ENCODE data around the gene CDC42EP3. TPM values are rescaled to one million over a fixed set of nuclear protein-coding genes. Genes with fewer than 3 reads are reported as not detected.

The CDC42EP3 gene
- total RNA-seq, 1 donor from 2014 or later: 18.0 TPM

DNA sequence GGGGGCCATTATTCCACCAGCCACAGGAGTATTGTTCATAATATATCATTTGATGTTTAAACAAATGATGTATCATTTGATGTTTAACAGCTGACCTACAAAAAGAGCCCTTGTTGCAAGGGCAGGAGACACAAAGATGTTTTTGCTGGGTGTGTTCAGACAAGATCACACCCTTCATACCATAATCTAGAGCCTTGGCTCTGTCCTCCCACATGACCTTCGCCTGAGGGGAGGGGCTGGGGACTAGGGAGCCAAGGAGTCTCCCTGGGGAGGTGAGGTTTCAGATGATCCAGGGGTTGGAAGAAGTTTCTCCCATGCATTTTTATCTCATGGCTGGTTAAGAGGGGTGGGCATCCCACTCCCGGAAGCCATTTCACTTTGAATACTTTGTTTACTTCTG lies 33.5 kb downstream of the CDC42EP3 start:
- intact Hi-C loops (cut with micrococcal nuclease): no loop called here

DNA sequence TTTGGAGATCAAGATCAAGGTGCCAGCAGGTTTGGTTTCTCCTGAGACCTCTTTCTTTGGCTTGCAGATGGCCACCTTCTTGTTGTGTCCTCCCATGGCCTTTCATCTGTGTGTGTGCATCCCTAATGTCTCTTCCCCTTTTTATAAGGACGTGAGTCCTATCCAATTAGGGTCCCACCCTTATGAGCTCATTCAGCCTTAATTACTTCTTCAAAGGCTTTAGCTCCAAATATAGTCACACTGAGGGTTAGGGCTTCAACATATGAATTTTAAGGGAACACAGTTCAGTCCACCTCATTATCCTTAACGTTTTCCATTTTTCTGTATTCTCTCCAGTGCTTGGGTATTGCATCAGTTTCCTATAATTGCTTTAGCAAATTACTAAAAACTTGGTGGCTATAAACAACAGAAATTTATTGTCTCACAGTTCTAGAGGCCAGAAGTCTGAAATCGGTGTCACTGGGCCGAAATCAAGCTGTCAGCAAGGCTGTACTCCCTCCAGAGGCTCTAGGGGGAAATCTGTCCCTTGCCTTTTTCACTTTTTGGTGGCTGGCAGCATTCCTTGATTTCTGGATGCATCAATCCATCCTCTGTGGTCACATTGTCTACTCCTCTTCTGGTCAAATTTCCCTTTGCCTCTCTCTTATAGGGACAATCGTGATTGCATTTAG lies 34.1 kb downstream of the CDC42EP3 start:
- intact Hi-C loops (cut with micrococcal nuclease): no loop called here

GRCh38 chr2:37636381-37637066 lies 34.9 kb downstream of the CDC42EP3 start:
- intact Hi-C loops (cut with micrococcal nuclease): no loop called here

- intact Hi-C loops (cut with micrococcal nuclease): loop anchor here (1.0 kb wide), 2 partner anchors 37 to 49 kb away; no protein-coding TSS in a partner anchor
These were observed 35.7 kb downstream of the CDC42EP3 start for GRCh38 chr2:37635504-37636380.

GRCh38 chr2:37634914-37635503 lies 36.4 kb downstream of the CDC42EP3 start:
- intact Hi-C loops (cut with micrococcal nuclease): loop anchor here (1.0 kb wide), 2 partner anchors 37 to 49 kb away; no protein-coding TSS in a partner anchor

DNA sequence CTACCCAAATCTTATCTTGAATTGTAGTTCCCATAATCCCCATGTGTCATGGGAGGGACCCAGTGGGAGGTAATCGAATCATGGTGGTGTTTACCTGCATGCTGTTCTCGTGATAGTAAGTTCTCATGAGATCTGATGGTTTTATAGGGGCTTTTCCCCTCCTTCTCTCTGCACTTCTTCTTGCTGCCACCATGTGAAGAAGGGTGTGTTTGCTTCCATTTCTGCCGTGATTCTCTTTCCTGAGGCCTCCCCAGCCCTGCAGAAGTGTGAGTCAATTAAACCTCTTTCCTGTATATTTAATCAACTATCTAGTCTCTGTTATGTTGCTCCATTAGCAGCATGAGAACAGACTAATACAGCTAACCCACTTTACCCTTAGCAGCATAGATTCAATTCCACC lies 37.6 kb downstream of the CDC42EP3 start:
- intact Hi-C loops (cut with micrococcal nuclease): no loop called here

DNA sequence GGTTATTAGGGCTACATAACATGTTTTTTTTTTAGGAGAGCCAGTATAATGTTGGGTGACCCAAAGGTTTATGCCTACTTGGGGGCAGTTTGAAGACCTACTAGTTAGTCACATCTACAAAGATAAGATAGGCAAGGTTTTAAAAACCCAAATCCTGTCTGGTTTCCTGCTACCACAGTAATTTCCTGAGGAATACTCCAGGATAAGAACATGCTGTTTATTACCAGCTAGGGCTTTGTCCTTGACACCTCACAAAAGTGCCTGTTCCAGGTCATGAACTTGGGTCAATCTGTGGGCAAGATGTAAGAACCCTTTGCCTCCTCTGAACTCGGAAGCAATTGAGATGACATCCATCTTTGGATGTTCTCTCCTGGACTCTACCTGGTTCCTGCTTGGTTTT lies 38.2 kb downstream of the CDC42EP3 start:
- intact Hi-C loops (cut with micrococcal nuclease): no loop called here

- intact Hi-C loops (cut with micrococcal nuclease): no loop called here
These were observed 39.1 kb downstream of the CDC42EP3 start for GRCh38 chr2:37632310-37632709.

- intact Hi-C loops (cut with micrococcal nuclease): no loop called here
These were observed 39.7 kb downstream of the CDC42EP3 start for GRCh38 chr2:37631698-37632097.

DNA sequence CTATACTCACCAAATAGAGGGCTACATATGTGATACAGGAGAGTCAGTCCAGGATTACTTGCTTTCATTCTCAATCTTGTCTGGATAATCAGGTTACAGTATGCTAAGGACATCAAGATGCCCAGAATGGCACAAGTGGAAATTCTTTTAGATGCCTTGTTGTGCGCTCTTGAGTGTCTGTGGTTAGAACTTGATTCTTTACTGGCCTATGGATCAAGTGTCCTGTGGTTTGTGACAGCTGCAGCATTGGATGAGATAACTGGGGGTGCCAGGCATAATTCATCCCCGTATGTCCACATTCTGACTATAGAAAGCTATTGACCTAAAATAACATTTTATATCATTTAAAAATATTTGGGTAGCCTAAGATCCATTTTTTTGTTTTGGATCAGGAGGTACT lies 40.1 kb downstream of the CDC42EP3 start:
- intact Hi-C loops (cut with micrococcal nuclease): no loop called here

GRCh38 chr2:37630776-37631175 lies 40.7 kb downstream of the CDC42EP3 start:
- intact Hi-C loops (cut with micrococcal nuclease): no loop called here

DNA sequence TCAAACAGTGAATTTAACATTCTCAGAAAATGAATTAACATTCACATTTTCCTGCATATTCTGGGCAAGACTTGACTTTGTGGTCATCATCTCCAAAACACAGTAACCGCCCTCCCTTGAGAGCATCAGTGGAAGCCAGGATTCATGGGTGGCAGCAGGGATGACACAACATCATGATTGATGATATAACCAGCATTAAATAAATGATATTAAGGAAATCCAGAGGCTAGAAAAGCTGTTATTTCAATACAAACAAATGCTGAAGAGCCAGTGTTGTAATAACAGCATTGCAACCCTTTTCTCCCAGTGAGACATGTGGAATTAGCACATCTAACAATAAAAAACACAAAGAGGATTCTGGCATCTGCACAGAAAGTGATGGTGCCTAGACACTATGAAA lies 41.1 kb downstream of the CDC42EP3 start:
- intact Hi-C loops (cut with micrococcal nuclease): no loop called here

DNA sequence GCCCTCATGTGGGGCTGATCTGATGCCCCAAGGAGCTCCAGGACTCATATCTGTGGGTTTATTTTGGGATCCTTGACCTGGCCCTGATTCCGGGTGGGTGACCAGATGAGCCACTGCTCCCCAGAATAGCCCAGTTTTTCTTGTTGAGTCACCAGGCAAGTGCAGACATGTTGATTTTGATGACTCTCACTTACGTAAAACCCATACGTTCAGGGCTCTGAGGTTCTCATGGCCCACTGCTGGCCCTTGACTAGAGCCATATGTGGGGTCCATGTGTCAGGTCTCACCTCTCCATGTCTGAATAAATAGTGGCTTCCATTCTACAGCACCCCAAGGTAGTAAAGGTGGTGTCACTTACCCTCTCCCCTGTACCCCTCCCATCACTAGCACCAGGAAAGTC lies 41.9 kb downstream of the CDC42EP3 start:
- intact Hi-C loops (cut with micrococcal nuclease): no loop called here

DNA sequence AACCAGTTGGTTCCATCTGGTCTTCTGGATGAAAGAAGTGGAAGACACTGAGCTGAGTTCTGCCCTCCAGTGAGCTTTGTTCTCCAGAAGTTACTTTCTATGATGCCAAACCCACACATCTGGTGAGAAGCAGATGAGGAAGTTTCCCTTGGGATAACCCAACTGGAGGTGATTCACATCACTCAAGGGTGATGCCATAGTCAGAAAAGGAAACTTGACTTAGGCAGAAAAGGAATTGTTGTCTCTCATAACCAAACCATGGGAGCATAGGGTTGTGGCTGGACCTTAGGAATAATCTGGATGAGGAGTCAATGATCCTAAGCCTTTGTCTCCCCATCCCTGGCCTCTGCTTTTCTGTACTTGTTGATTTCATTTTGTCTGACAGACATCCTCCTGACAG lies 43.7 kb downstream of the CDC42EP3 start:
- intact Hi-C loops (cut with micrococcal nuclease): no loop called here

GRCh38 chr2:37625796-37626571 lies 45.5 kb downstream of the CDC42EP3 start:
- intact Hi-C loops (cut with micrococcal nuclease): loop anchor here (1.0 kb wide), 1 partner anchor 10 kb away; no protein-coding TSS in a partner anchor

DNA sequence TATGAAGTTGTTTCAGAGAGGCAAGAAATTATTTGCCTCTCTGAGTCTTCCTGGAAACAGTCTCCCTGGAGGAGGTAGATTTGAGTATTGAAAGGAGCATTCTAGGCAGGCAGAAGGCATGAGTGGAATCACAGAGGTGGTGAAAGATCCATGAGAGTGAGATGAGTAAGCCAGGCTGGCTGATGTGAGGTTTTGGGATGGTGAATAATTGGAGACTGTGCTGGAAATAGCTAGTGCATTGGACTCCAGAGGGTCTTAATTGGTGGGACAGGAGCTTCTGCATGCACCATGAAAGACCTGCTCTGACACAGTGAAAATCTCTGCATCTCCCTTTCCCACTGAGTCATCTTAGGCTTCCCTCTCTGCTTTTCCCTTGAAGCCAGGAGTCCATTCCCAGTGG lies 46.3 kb downstream of the CDC42EP3 start:
- intact Hi-C loops (cut with micrococcal nuclease): no loop called here

- intact Hi-C loops (cut with micrococcal nuclease): no loop called here
These were observed 47.2 kb downstream of the CDC42EP3 start for GRCh38 chr2:37623971-37624900.

- intact Hi-C loops (cut with micrococcal nuclease): no loop called here
These were observed 48.0 kb downstream of the CDC42EP3 start for GRCh38 chr2:37623406-37623805.

DNA sequence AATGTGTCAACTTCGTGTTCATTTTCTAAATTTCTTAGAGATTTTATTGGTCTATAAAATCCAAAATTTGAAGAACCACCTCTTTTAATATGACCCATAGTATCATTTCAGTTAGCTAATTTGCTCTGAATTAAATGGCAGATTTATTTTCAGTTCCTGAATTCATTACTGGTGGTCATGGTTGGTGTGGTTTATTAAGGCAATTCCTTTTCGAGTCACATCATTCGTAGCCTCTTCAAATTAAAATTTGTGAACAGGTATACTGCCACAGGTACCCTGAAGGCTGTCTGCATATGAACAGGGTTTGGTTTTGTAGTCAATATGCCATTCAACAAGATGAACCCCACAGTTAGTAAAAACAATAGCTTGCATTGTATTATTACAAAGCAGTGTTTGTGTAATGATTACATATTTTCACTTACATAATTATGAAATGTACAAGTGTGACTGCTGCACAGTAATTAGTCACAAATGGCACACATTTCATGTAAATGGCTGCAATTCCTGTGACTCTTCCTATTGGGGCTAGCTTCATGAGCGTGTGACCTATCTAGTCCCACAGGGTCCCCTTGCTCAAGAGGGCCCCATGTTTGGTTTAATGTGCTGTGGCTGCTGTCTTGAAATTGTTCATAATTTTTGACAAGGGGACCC lies 48.9 kb downstream of the CDC42EP3 start:
- intact Hi-C loops (cut with micrococcal nuclease): no loop called here
